HepG2 (cell line): ENCODE measurements around the gene KBTBD2. TPM values are rescaled to one million over a fixed set of nuclear protein-coding genes. Genes with fewer than 3 reads are reported as not detected.

Experiments
- CREM ChIP-seq, 2 experiments: sonication (generic) in 1 of 2; formaldehyde crosslinking in 1 of 2; IDR thresholded peaks; 2 replicates each; pipeline versions ENCODE4 v1.4.0 to v1.6.1; 2016 to 2020; ENCODE audit warnings: antibody characterized with exemption in 1 of 2, mild to moderate bottlenecking in 1 of 2, missing genetic modification reagents in 1 of 2
- FOSL1 ChIP-seq: sonication (generic); formaldehyde crosslinking; IDR thresholded peaks from 2 replicates; pipeline ENCODE4 v1.9.0; 2021; ENCODE audit warnings: missing genetic modification reagents, borderline replicate concordance
- HOMEZ ChIP-seq: IDR thresholded peaks from 2 replicates; pipeline ENCODE4 v1.6.1; 2016; ENCODE audit warnings: low read depth
- NKX3-1 ChIP-seq: sonication (generic); formaldehyde crosslinking; IDR thresholded peaks from 2 replicates; pipeline ENCODE4 v1.5.0; 2020; ENCODE audit warnings: missing genetic modification reagents
- PCBP2 ChIP-seq: fragments of 200-400 bp; formaldehyde crosslinking; optimal IDR thresholded peaks from 2 replicates; pipeline ENCODE3; 2018; ENCODE audit warnings: low read length, low read depth; ENCODE audit not compliant: poor library complexity, severe bottlenecking
- PRDM10 ChIP-seq: sonication (generic); formaldehyde crosslinking; IDR thresholded peaks from 2 replicates; pipeline ENCODE4 v1.4.0; 2020; ENCODE audit warnings: low read depth, missing genetic modification reagents
- PRMT3 ChIP-seq: sonication (generic); formaldehyde crosslinking; IDR thresholded peaks from 2 replicates; pipeline ENCODE4 v1.8.1; 2022; ENCODE audit warnings: low read depth, mild to moderate bottlenecking, moderate library complexity, missing genetic modification reagents, borderline replicate concordance
- SATB2 ChIP-seq: sonication (generic); formaldehyde crosslinking; IDR thresholded peaks from 2 replicates; pipeline ENCODE4 v1.5.0; 2020; ENCODE audit warnings: missing genetic modification reagents
- SP4 ChIP-seq: sonication (generic); formaldehyde crosslinking; IDR thresholded peaks from 2 replicates; pipeline ENCODE4 v1.8.1; 2023; ENCODE audit warnings: mild to moderate bottlenecking, missing genetic modification reagents
- STAT6 ChIP-seq: sonication (generic); formaldehyde crosslinking; IDR thresholded peaks from 2 replicates; pipeline ENCODE4 v1.4.0; 2020; ENCODE audit warnings: missing genetic modification reagents, mild to moderate bottlenecking, borderline replicate concordance
- ZNF451 ChIP-seq: sonication (generic); formaldehyde crosslinking; IDR thresholded peaks from 2 replicates; pipeline ENCODE4 v1.5.0; 2020; ENCODE audit warnings: mild to moderate bottlenecking, missing genetic modification reagents
- ZNF513 ChIP-seq: sonication (generic); formaldehyde crosslinking; conservative IDR thresholded peaks from 2 replicates; pipeline ENCODE4 v1.5.0; 2020; ENCODE audit warnings: missing genetic modification reagents
- ZNF605 ChIP-seq: sonication (generic); formaldehyde crosslinking; IDR thresholded peaks from 2 replicates; pipeline ENCODE4 v1.8.0; 2022; ENCODE audit warnings: mild to moderate bottlenecking, missing genetic modification reagents
- ZNF850 ChIP-seq: sonication (generic); formaldehyde crosslinking; conservative IDR thresholded peaks from 2 replicates; pipeline ENCODE4 v1.9.0; 2021; ENCODE audit warnings: mild to moderate bottlenecking, missing genetic modification reagents
- polyA plus RNA-seq, 8 experiments: library from polyadenylated mRNA; depleted of rRNA in 3 of 8; stranded (reverse) in 7 of 8; unstranded in 1 of 8; fragments of >200 nt; fragmentation: Illumina TruSeq in 4 of 8; extraction: Trizol in 4 of 8; gene quantifications; 2 replicates each; pipeline versions ENCODE4 v1.2.1 to v1.2.3, GENCODE V29; 2011 to 2016; ENCODE audit warnings: low read depth in 4 of 8, missing spikeins in 1 of 8, mixed read lengths in 1 of 8; ENCODE audit not compliant: insufficient read depth in 1 of 8
- total RNA-seq, 5 experiments: library from RNA; depleted of rRNA; stranded (reverse); fragments of >200 nt; fragmentation: Illumina TruSeq; extraction: Trizol; gene quantifications; 2 replicates each; pipeline ENCODE4 v1.2.3, GENCODE V29; 2016; ENCODE audit warnings: low read depth in 1 of 5

The KBTBD2 gene
- total and polyA plus RNA-seq, 2 of the 13 experiments (the other 11 are each of a cell fraction or from before 2014, with no cell fraction given): 24.0 to 25.2 TPM

GRCh38 chr7:32891800-32892520 is 400 bp upstream of the KBTBD2 start (continued):
- TF ChIP-seq PRDM10 (CRISPR knock-in tag): peak; percentile 62; the same call in 1 of the 2 replicates
- TF ChIP-seq PRMT3 (CRISPR knock-in tag): no peak
- no peak for TF ChIP-seq PCBP2
- TF ChIP-seq CREM (IDR thresholded peaks at IDR 0.05): peak; percentile 54; the same call in 1 of the 2 replicates
- no peak for TF ChIP-seq CREM (CRISPR knock-in tag; IDR thresholded peaks at IDR 0.05)
- TF ChIP-seq HOMEZ (CRISPR knock-in tag): peak; percentile 58; the same call in 1 of the 2 replicates
- TF ChIP-seq FOSL1 (CRISPR knock-in tag): no peak
- 0 out of 2 replicates have a peak, but pooled peaks have one; percentile 71 for TF ChIP-seq SATB2
- no peak for TF ChIP-seq ZNF850
- no peak for TF ChIP-seq ZNF513 (CRISPR knock-in tag)
- TF ChIP-seq ZNF605: peak; percentile 85; the same call in 1 of the 2 replicates
- no peak for TF ChIP-seq STAT6 (CRISPR knock-in tag)
- peak; percentile 89 for TF ChIP-seq NKX3-1
- TF ChIP-seq SP4 (CRISPR knock-in tag): no peak
- no peak for TF ChIP-seq ZNF451 (CRISPR knock-in tag)
